CD4-positive, alpha-beta T cell treated with Interleukin-21 for 1 hour (primary cell): ENCODE results near the gene TNFRSF1A.
A peak's percentile ranks its signal among the peaks of the same experiment; 100 is the strongest.

Experiments used
- DNase-seq: peaks from one replicate; pipeline ENCODE4 v3.0.0-alpha.2; 2020

The TNFRSF1A gene

DNA sequence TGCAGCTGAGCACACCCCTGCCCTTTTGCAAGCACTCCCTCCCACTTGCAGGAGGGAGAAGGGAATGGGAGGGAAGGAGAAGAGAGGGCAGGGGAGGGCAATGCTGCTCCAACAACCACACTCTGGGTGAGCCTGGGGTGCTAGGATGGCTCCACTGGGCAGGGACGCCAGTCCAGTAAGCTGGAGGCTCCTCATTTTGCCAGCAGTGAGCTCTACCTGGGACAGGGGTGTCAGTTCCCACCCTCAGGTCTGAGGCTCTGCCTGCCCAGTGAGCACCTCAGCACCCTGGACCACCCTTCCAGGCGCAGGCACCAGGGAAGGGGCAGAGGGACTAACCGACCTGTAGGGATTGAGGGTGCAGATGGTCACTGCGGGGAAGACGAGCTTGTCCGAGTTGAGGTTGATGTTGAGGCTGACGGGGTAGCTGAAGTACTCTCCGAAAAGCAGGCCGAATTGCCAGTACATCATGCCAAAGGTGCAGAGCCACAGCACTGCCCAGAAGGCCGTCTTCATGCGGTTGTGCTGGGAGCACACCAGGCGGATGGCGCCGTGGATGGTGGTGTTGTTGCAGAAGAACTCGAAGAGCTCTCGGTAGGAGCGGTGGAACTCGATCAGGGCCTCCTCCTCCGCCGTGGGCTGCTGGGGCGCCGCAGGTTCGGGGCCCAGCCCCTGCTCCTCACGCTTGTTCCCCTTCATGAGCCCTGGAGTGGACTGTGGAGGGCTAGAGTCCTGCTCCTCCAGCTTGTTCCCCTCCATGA, 32.3 kb upstream of the TNFRSF1A start:
- no peak for DNase-seq

- DNase-seq = no peak
Measured at GRCh38 chr12:6373022-6373787, 31.3 kb upstream of the TNFRSF1A start.

- DNase-seq = no peak
Measured at GRCh38 chr12:6372403-6373003, 30.6 kb upstream of the TNFRSF1A start.

DNA sequence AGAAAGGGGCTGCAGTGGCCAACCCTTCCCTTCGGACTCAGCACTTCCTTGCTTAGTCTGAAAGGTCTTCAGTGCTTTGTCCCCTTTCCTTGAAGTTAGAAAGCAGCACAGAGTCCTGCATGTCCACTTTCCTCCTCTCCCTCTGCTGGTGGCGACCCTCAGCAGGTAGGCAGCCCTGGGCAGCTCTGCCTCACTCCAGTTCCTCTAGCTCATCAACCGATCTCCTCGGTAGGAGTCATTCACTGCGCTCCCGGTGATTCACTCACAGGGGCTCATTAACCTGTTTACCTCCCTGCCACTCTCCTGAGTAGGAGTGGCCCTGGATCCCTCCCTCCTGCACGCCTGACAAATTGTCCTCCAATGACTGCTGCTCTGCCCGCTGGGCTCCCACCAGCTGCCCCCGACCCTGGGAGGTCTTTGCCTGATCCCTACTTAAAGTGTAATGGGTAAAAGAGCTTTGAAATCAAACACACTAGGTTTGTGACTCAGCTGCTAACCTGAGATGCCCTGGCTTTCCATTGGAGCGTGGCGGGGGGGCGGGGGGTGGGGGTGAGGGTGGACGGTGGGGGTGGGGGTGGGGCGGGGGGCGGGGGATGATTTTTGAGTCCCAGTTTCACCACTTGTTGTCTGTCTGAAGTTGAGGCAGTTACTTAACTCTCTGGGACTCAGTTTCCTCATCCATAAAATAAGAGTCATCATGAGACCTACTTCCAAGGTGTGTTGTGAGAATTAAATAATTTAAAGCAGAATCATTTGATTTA, 29.3 kb upstream of the TNFRSF1A start:
- no peak for DNase-seq

DNA sequence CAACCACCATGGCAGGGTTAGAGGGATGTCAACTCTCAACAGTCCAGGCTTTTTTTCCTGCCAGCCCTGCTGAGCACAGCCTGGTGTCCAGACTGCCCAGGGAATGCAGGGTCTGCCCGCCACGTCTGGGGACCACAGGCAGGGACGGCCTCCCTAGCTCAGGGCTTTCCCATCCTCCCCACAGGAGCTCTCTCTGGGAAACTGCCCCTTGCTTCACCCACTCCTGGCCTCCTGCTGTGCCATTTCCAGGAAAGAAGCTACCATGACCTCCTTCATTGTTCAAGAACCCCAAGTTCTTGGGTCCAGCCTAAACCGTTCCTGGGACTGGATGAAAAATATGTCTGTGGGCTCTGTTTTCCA, 28.7 kb upstream of the TNFRSF1A start:
- no peak for DNase-seq

DNA sequence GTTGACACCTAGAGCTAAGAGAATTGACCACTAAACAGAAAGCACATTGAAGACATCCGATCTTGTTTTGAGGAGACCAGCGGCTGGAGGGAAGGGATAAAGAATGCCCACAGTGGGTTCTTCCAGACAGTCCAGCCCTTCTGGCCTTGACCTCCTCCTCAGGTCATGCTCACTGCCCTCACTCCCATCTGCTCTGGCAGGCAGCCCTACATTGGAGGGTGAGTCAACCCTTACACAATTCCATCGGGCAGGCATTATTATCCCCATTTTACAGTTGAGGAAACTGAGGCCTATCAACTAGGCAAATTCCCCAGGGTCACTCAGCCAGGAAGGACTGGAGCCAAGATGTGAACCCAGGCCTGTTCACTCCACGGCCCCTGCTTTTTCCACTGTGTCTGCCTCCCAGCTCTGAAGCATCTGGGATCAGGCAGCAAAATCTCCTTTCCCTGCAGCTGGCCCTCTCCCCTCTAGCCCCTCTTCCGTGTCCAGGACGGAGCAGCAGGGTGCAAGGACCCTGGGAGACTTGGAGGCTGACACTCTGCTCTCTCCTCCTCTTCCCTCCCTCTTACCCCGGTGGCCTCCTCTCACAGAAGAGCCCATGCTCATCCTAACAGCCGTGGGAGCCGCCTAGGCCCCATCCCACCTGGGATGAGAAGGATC, 28.2 kb upstream of the TNFRSF1A start:
- no peak for DNase-seq

DNA sequence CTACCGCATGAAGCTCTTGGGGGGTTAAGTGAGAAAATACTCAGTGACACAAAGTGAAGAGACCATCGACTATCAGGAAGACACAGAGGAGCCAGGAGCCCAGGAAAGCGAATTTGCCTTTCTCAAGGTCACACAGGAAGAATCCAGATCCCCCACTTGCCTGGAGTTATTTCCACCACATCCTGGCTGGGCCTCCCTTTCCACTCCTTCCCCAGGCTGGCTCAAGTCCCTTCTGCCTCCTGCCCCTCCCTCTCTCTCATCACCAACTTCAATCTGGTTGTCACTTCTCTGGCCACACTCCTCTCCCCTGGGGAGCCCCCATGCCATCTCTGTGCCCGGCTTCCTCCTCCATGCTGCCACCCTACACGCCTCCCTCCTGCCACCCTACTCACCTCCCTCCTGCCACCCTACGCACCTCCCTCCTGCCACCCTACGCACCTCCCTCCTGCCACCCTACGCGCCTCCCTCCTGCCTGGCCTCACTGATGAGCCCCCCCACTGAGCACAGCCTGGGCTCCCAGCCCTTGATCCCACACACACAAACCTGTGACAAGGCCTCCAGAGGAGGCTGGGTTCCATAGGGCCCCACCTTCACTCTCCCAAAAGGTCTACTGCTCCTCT, 27.1 kb upstream of the TNFRSF1A start:
- DNase-seq = no peak

DNA sequence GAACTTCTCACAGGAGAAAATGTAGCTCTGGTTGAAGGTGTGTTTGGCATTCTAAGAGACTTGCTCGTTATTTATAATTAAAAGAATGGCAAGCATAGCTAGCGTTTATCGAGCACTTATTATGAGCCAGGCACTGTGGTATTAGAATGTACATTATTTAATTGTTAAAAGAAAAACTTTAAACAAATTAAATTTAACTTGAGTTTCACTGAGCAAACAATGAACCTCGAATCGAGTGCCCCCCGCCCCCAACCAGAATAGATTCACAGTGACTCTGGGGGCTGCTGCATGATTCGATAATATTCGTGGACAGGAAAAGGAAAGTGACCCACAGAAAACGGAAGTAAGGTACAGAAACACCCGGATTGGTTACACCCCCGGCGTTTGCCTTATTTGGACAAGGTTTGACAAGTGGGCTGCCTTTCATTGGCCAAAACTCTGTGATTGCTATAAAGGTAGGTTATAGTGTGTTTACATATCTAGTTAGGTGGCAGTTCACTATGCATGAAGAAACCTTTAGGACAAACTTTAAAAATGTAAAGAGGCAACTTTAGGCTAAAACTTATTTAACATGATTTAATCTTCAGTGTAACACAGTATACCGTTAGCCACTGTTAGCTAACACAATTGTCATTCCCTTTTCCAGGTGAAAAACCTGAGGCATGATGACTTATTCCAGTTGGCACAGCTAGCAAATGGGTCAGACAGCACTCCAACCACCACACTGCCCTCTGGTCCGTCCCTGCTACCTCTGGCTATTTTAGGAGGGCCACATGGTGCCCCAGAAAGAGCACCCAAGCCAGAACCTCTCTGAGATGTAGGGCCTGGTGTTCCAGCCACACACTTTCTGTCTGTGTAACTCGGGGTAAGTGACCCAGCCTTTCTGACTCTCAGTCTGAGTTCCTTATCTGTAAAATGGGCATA, 26.4 kb upstream of the TNFRSF1A start:
- peak; percentile 29 for DNase-seq

DNA sequence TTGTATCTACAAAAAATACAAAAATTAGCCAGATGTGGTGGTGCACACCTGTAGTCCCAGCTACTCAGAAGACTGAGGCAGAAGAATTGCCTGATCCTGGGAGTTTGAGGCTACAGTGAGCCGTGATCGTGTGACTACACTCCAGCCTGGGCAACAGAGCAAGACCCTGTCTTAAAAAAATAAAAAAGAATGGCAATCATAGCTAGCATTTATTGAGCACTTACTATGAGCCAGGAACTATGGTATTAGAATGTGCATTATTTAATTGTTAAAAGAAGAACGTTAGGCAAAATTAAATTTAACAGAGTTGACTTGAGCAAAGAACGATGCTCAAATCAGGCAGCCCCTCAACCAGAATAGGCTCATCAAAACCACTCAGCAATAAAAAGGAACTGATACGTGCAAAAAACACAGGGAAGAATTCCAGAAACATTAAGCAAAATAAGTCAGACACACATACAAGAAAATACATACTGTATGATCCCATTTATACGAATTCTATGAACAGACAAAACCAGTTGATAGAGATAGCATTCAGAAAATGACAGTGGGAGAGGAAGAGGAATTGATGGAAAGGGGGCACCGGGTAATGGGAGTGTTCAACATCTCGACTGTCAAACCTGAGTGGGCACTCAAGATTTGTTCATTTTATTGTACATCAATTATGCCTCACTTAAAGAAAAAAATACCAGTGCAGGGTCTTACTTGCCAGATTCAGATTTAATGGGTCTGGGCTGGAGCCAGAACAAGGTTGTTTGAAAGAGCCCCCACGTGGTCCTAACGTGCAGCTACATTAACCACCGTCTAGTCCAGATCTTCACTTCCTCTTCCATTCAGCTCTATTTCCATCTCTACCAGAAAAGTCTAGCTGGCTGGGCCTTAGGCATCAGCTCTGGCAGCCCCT, 25.4 kb upstream of the TNFRSF1A start:
- DNase-seq = peak; percentile 63

DNA sequence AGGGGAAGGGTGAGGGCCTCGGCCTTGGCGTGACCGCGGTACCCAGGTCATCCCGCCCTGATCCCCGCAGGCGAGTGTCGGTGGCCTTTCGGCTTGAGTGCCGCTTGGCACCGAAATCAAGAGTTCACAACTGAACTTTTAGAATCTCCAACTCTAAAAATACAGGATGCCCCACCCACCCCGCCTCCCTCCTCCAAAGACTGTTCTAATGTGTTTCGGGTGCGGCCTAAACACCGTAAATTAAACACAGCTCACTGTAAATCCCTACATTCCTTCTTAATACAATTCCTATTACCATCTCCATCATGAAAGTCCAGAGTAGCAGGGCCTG, 22.1 kb upstream of the TNFRSF1A start:
- DNase-seq = no peak

DNA sequence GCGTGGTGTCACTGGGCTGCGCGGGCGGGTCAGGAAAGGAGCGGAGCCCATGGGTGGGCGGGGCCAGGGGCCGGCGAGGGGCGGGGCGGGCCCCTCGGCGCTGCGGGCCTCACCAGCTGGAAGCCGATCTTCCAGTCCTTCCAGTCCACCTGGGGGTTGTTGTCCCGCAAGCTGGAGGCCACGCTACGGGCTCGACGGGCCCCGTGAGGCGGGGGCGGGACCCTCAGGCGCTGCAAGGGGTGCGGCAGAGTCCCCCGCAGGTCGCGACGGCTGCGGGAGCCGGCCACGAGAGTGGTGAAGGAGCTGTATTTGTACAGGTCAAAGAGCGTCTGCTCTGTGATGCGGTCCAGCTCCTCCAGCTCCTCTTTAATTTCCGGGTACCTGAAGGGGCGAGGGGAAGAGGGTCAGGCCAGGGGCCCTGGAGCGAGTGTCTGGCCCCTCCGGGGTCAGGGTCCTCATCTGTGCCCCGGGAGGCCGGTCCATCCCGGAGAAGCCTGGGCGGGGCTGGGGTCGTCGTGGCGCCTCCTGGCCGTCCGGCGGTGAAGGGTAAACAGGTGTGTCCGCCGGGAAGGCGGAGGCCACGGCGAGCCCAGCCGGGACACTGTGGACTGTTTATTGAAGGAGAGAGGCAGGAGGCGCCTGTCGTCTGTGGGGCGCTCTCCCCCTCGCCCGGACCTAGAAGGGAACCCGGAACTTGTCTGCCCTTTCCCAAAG, 21.6 kb upstream of the TNFRSF1A start:
- peak; percentile 73 for DNase-seq

DNA sequence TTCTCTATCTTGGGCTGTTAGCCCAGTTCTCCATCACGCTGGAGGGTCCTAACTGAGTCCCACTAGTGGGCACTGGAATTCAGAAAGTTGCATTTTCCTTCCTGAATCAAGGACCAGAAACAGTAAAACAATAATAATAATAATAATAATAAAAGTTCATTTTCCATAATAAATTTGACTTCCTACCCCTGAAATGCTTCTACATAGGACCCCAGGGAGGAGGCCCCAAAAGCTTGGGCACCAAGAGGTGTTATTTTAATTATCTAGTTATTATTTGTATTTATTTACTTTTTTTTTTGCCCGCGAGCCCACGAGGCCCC, 21.1 kb upstream of the TNFRSF1A start:
- no peak for DNase-seq

GRCh38 chr12:6362403-6362802, 20.5 kb upstream of the TNFRSF1A start:
- no peak for DNase-seq

GRCh38 chr12:6361834-6362233, 20.0 kb upstream of the TNFRSF1A start:
- DNase-seq = no peak

- no peak for DNase-seq
Measured at GRCh38 chr12:6360578-6361490, 19.0 kb upstream of the TNFRSF1A start.

DNA sequence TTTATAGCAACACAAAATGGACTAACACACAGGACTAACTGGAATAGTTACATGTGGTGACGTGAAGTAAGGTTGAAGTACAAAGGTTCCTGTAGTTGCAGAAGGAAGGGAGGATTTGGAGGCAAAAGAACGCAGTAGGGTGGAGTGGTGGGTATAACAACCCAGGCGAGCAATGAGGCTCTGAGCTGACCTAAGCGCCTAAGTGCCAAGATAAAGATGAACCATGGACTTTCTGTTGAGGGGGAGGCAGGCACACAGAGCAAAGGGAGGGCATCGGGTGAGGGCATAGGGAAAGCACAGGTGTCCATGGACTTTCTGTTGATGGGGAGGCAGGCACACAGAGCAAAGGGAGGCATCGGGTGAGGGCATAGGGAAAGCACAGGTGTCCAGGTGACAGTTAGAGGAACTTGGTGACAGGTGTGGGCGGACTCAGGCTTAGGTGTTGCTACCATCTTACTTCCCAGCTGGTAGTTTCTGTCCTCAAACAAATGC, 18.2 kb upstream of the TNFRSF1A start:
- no peak for DNase-seq

GRCh38 chr12:6358881-6359280, 17.0 kb upstream of the TNFRSF1A start:
- no peak for DNase-seq

DNA sequence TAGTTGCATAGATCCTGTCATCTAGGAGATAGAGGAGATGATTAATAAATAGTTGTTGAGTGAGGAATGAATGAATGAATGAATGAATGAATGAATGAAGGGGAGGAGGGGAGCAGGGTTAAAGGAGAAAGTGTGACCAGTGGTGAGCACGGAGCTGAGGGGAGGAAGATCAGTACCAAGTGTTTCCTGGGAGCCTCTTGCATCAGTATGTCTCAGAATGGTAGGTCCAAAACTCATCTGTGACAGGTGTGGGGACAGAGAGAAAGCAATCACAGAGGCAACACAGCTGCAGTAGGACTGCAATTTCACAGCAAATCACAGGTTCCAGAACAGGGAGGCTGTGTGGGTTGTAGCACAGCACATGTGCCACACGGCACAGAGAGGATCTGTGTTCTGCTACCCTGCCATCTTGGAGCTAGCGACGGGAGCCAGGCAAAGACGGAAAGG, 14.5 kb upstream of the TNFRSF1A start:
- no peak for DNase-seq
